Stomach (tissue), 9 donors: Measurements from ENCODE around the gene MAST2. TPM values are rescaled to one million over a fixed set of nuclear protein-coding genes. Genes with fewer than 3 reads are reported as not detected.
"Not testable (repeated sequence)": the region's sequence is repeated elsewhere in the genome, so short reads cannot be mapped to it uniquely, and the experiment has no call there.

Experiments
- DNase-seq, 2 donors: peaks; one replicate each; pipeline versions ENCODE4 v3.0.0 to v3.0.0-alpha.2; 2013 to 2019
- H3K27ac ChIP-seq, 5 donors: fragments of 200-600 bp in 4 of 5; sonication (generic) in 4 of 5; one replicate each; pipeline ENCODE4 v1.5.1; 2013 to 2019; ENCODE audit warnings: mild to moderate bottlenecking in 1 of 5, moderate library complexity in 1 of 5
- H3K27me3 ChIP-seq, 3 donors: fragments of 200-600 bp; sonication (generic); one replicate each; pipeline ENCODE4 v1.5.1; 2017 to 2019; ENCODE audit warnings: mixed run types in 1 of 3
- H3K36me3 ChIP-seq, 4 donors: fragments of 200-600 bp; sonication (generic); 1 replicate in 3 of 4; 2 replicates in 1 of 4; pipeline ENCODE4 v1.5.1; 2016 to 2019
- H3K4me1 ChIP-seq, 4 donors: fragments of 200-600 bp; sonication (generic); one replicate each; pipeline ENCODE4 v1.5.1; 2016 to 2019
- H3K4me3 ChIP-seq, 4 donors: fragments of 200-600 bp; sonication (generic) in 3 of 4; one replicate each; pipeline ENCODE4 v1.5.1; 2016 to 2019; ENCODE audit warnings: mild to moderate bottlenecking in 1 of 4
- H3K9me3 ChIP-seq, 4 donors: fragments of 200-600 bp; sonication (generic); one replicate each; pipeline ENCODE4 v1.5.1; 2016 to 2019
- CTCF ChIP-seq, 7 experiments: fragments of 450-650 bp in 4 of 7; fragments of 200-600 bp in 3 of 7; sonication (generic) in 3 of 7; IDR thresholded peaks; one replicate each; pipeline ENCODE4 v1.5.1; 2016 to 2019; ENCODE audit warnings: antibody characterized with exemption in 7 of 7, control low read depth in 2 of 7, mild to moderate bottlenecking in 1 of 7
- EP300 ChIP-seq: sonication (generic); formaldehyde crosslinking; IDR thresholded peaks from one replicate; pipeline ENCODE4 v1.6.1; 2017; ENCODE audit warnings: antibody characterized with exemption
- POLR2A ChIP-seq, 4 donors: fragments of 450-650 bp; IDR thresholded peaks; one replicate each; pipeline ENCODE4 v1.6.1; 2016; ENCODE audit warnings: antibody characterized with exemption in 4 of 4, control low read depth in 2 of 4, mild to moderate bottlenecking in 1 of 4, moderate library complexity in 1 of 4
- POLR2AphosphoS5 ChIP-seq, 3 donors: sonication (generic); formaldehyde crosslinking; IDR thresholded peaks; one replicate each; pipeline ENCODE4 v1.6.1; 2016; ENCODE audit warnings: antibody characterized with exemption in 3 of 3
- WGBS, 5 donors: extraction: QIAGEN DNeasy Blood & Tissue Kit in 3 of 5; methylation state at CpG; one replicate each; pipeline versions ENCODE4 v1.1.5 to v1.1.7; 2013 to 2018; 5-methylcytosine and 5-hydroxymethylcytosine counted together
- intact Hi-C: fragments of 100-400 bp; cut with DNase I; formaldehyde crosslinking; loops from one replicate; pipeline ENCODE4 v1.15.1; 2023; ENCODE audit warnings: low total_unique reads
- polyA plus RNA-seq, 3 donors: library from polyadenylated mRNA; stranded (reverse); fragments of 200-250 nt; gene quantifications; one replicate each; pipeline ENCODE4 v1.2.3, GENCODE V29; 2013
- total RNA-seq, 5 donors: library from RNA; depleted of rRNA; stranded (reverse); fragments of >200 nt; gene quantifications; one replicate each; pipeline versions ENCODE4 v1.1.0 to v1.2.3, GENCODE V29; 2014 to 2016
- donor health status: healthy with polysubstance abuse.
- donor health status: Bipolar disorder and iron deficiency.
- donor health status: healthy.

The MAST2 gene
- total and polyA plus RNA-seq, 8 donors = 5.3 to 131 (median 34.8) TPM

GRCh38 chr1:45868861-45869260 is 65.4 kb downstream of the MAST2 start:
- DNase-seq = no peak
- H3K36me3 ChIP-seq = no peaks in the 10 kb centered on the region
- TF ChIP-seq CTCF (IDR thresholded peaks at IDR 0.05) = no peak
- no peak for TF ChIP-seq EP300
- TF ChIP-seq POLR2A (IDR thresholded peaks at IDR 0.05) = no peak
- TF ChIP-seq POLR2AphosphoS5 (IDR thresholded peaks at IDR 0.05) = no peak
- H3K4me1 ChIP-seq = peaks cover 0 to 32% (median 21%) of the 10 kb centered on the region in 4 donors
- no peak overlapping the region for H3K27ac ChIP-seq
- no peaks in the 10 kb centered on the region for H3K27me3 ChIP-seq
- H3K9me3 ChIP-seq = no peaks in the 10 kb centered on the region
- intact Hi-C loops = no loop called here
- no peak overlapping the region for H3K4me3 ChIP-seq

DNA sequence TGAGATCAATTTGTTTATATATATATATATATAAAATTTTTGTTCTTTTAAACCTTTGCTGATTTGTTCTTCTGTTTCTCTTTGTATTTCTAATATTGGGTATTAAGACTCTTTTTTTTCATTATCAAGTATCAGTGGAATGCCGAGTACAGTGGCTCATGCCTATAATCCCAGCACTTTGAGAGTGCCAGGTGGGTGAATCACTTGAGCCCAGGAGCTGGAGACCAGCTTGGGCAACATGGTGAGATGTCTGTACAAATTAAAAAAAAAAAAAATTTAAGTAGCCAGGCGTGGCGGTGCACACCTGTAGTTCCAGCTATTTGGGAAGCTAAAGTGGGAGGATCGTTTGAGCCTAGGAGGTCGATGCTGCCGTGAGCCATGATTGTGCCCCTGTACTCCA is 67.1 kb downstream of the MAST2 start:
- no peak for DNase-seq
- Histone ChIP-seq H3K4me1 (peaks cover 0 to 16% (median 10%) of the 10 kb centered on the region in 4 donors), H3K4me3 (no peak overlapping the region), H3K27me3 (no peaks in the 10 kb centered on the region), H3K36me3 (no peaks in the 10 kb centered on the region), H3K27ac (no peak overlapping the region), H3K9me3 (no peaks in the 10 kb centered on the region)
- no peak for TF ChIP-seq EP300
- TF ChIP-seq POLR2AphosphoS5 (IDR thresholded peaks at IDR 0.05) = no peak
- TF ChIP-seq CTCF (IDR thresholded peaks at IDR 0.05) = no peak
- no peak for TF ChIP-seq POLR2A (IDR thresholded peaks at IDR 0.05)
- WGBS, 5 donors = 95 to 99% (median 98%) methylated on average over 6 of the region's 6 CpGs
- intact Hi-C loops = no loop called here

GRCh38 chr1:45872173-45872801 is 68.9 kb downstream of the MAST2 start:
- WGBS, 5 donors = 90 to 97% (median 94%) methylated on average over 14 of the region's 14 CpGs
- H3K4me1 ChIP-seq, H3K27me3 ChIP-seq, H3K9me3 ChIP-seq, H3K4me3 ChIP-seq, DNase-seq, H3K36me3 ChIP-seq, H3K27ac ChIP-seq, intact Hi-C loops: not testable (repeated sequence)

DNA sequence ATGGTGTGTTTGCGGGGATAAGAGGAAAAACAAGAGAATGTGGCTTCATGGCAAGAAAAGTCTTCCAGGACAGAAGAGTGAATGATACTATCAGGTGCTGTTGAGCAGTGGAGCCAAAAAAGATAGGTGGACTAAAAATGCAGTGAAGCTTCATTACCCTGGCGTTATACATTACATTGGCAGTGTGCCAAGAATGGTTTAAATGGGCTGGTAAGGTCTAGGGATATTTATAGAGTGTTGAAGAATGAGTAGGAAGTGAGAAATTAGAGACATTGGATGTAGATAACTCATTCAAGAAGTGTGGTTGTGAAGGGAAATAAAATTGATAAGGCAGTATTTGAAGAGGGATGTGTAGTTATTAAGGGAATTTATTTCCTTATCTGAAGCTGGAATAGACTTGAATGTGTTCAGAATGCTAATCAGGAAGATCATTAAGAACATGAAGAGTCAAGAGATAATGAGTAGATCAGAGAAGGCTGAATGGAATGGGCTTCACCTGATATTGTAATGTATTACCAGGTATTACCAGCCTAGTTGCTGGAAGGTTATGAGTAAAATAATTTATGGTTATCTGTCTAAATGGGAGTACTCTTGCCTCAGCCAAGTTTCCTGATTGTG is 72.7 kb downstream of the MAST2 start:
- H3K9me3 ChIP-seq = no peaks in the 10 kb centered on the region
- H3K4me1 ChIP-seq = peaks cover 0 to 2% (median 0%) of the 10 kb centered on the region in 4 donors
- H3K27ac ChIP-seq = no peak overlapping the region
- intact Hi-C loops = no loop called here
- 56 to 67% (median 60%) methylated on average over 2 of the region's 2 CpGs for WGBS, 5 donors
- no peak for DNase-seq
- H3K36me3 ChIP-seq = no peaks in the 10 kb centered on the region
- H3K4me3 ChIP-seq = no peak overlapping the region
- H3K27me3 ChIP-seq = no peaks in the 10 kb centered on the region
- TF ChIP-seq POLR2A (IDR thresholded peaks at IDR 0.05) (no peak), EP300 (no peak), POLR2AphosphoS5 (IDR thresholded peaks at IDR 0.05) (no peak), CTCF (IDR thresholded peaks at IDR 0.05) (no peak)

GRCh38 chr1:45877264-45877663 is 73.9 kb downstream of the MAST2 start:
- intact Hi-C loops = no loop called here
- no peaks in the 10 kb centered on the region for H3K9me3 ChIP-seq
- H3K36me3 ChIP-seq = no peaks in the 10 kb centered on the region
- H3K4me1 ChIP-seq = peaks cover 0 to 11% (median 0%) of the 10 kb centered on the region in 4 donors
- TF ChIP-seq CTCF (IDR thresholded peaks at IDR 0.05) (no peak), EP300 (no peak), POLR2A (IDR thresholded peaks at IDR 0.05) (no peak), POLR2AphosphoS5 (IDR thresholded peaks at IDR 0.05) (no peak)
- no peak for DNase-seq
- no peak overlapping the region for H3K4me3 ChIP-seq
- H3K27ac ChIP-seq = no peak overlapping the region
- H3K27me3 ChIP-seq = no peaks in the 10 kb centered on the region
- WGBS, 5 donors = 82 to 86% (median 85%) methylated on average over 4 of the region's 4 CpGs
